Urothelium cell line (cell line): ENCODE results near the gene HP.
"Not testable (repeated sequence)": the region's sequence is repeated elsewhere in the genome, so short reads cannot be mapped to it uniquely, and the experiment has no call there.

Source experiments
- DNase-seq: peaks from one replicate; pipeline ENCODE4 v3.0.0; 2011; ENCODE audit warnings: low spot score, mixed read lengths
- FAIRE-seq: peaks from 2 replicates; lab custom pipeline; 2011; peaks lifted over from hg19 to GRCh38; lab: Jason Lieb, UNC

HP gene

DNA sequence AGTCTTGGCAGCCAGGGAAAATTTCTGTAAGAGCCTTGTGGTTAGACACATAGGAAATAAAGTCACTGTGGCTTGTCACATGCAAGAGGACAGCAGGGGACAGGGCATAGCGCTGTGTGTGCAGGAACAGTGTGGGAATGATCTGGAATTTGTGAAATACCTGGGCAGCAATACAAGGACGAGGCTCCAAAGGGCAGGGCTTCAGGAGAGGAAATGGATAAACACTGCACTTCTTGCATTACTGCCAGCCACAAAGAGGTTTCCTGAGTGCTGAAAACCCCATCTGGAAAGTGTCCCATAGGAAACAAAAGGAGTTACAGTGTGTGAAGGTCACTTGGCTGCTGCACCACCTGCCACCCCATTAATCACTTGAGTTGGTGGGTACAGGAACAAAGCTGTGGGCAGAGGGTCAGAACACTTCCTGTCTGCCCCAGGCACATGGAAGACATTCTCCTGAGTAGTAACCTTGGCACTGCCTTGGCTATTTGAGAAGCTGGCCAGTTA is 12.1 kb upstream of the HP start:
- no peak for FAIRE-seq

DNA sequence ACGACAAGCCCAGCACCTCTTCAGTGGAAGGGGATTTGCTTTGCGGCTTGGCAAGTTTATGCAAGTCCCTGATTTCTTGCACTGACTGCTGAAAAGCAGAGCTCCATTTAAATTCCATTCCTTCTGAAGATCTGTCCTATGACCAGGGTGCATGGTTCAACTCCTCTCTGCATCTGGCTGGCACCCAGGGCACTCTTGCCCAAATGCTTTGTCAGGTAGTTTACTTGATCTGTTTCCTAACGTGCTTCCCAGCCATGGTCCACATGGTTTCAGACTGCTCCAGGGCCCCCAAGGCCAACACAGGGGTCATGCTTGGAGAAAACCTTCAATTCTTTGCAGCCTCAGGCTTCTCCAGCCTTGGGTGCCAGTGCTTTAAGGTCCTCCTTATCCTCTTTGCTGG is 11.2 kb upstream of the HP start:
- DNase-seq, result no peak
- no peak for FAIRE-seq

More for the DNA sequence above, 12.1 kb upstream of the HP start:
- no peak for DNase-seq

DNA sequence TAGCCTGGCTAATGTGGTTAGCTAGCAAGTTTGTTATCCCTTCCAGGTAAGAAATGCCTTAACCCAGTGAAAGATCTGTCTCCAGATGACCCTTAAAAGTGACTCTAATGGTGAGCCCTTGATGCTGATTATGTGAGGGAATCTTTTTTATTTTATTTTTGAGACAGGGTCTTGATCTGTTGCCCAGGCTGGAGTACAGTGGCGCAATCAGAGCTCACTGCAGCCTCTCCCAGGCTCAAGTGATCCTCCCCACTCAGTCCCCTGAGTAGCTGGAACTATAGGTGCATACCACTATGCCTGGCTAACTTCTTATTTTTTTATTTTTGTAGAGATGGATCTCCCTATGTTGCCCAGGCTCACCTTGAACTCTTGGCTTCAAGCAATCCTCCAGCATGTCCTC is 10.8 kb upstream of the HP start:
- DNase-seq (no peak), FAIRE-seq (no peak)

DNA sequence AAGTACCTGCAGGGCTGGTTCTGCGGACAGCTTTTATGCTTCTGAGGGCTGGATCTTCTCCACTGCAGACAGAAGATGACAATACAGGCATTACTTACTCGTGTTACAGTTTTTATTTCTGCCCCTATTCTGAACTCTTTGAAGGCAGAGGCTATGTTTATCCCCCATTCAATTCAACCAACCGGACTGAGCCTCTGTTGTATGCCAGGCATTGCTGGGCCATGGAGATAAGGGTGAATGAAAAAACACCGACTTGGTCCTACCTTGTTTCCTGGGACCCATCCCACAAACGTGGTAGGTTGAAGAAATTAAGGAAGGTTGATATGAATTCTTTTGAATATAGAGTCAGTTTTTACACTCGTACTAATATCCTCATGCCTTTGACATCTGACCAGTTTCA is 10.0 kb upstream of the HP start:
- DNase-seq (no peak), FAIRE-seq (no peak)

DNA sequence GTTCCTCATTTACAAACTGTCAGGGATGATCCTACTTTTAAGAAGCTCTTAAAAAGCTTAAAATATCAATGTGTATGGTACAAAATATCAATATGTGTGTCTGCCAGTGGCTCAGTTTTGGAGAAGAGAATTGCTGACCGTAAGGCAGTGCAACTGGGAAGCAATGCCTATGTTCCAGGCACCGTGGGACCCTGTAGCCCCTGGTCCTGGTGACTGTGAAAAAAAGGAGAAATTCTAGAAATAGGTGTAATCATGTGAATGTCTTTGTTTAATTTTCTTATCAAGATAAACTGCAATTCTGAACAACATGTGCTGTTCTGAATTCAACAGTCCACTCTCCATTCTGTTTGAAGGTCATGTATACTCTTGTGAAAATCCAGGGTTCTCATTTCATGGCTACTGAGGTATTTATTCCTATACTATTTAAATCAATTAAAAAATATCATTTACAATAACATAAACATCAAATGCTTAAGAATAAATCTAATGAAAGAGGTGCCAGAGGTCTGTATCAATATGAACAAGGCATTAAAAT is 9.4 kb upstream of the HP start:
- no peak for DNase-seq
- FAIRE-seq, result no peak

DNA sequence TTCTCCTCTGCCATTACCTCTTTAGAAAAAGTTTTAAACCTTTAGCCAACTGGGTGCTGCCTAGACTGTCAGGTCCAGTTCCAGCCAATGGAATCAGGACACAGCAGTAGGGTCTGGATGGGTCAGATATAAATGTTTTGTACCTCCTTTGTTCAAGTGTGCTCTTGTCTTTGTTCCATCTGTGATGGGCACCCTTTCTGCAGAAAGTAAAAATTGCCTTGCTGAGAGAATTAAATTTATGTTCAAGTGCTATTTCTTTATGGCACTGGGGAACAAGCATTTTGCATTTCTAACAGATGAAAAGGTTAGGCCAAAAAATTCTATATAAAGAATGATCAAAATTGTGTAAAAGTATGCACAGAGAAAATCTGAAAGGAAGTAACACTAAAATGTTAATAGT is 5.2 kb upstream of the HP start:
- DNase-seq (no peak), FAIRE-seq (peak; percentile 23)

DNA sequence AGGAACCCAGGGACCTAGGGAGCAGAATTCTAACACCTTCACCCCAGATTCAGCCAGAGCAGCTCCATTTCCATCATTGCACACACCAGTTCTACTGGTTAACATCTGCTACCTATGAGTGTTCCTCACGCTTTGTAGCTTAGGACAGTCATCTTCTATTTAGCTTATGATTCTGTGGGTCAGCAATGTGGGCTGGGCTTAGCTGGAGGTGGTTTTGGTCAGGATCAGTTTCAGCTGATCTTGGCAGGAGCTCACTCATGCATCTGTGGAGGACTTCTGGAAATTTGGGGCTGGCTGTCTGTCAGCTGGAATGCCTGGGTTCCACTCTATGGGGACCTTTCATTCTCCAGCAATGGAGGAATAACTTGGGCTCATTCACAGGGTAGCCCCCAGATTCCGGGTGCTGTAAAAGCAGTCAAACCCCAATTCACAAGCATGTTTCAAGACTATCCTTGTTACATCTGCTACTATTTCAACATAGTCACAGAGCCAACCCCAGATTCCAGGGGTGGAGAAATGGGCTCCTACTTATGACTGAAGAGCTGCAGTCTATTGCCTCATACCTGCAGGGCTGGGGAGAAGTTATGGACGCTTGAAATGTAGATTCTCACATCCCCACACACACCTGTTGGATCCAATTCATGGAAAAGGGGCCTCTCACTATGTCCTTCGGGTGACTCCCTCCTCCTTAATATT is 3.4 kb upstream of the HP start:
- FAIRE-seq (no peak), DNase-seq (no peak)

DNA sequence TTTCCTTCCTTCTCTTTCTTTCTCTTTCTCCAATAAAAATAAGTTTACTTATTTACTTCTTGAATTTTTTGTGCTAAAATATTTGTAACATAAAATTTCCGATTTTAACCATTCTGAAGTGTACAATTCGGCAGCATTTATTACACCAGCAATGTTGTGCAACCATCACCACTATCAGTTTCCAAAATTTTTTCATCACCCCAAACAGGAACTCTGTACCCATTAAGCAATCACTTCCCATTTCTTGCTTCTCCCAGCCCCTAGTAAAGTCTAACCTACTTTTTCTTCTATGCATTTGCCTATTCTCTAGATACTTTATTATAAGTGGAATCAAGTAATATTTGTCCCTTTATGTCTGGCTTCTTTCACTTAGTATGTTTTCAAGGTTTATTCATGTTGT is 2.5 kb upstream of the HP start:
- FAIRE-seq, result no peak
- no peak for DNase-seq

DNA sequence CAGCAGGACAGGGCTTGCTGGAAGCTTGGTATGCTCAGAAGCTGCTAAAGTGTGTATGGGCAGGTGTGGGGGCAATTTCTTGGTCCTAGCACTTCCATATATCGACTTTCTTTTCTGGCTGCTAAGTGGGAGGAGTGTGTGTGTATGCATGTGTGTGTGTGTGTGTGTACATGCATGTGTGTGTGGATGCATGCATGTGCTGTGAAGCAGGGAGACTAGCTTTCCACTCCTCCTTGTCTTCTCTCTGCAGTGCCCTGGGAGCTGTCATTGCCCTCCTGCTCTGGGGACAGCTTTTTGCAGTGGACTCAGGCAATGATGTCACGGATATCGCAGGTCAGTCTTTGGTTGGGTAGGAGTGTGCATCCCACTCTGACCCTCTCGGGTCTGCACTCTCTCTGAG is 1.6 kb downstream of the HP start:
- no peak for DNase-seq
- FAIRE-seq, result no peak

DNA sequence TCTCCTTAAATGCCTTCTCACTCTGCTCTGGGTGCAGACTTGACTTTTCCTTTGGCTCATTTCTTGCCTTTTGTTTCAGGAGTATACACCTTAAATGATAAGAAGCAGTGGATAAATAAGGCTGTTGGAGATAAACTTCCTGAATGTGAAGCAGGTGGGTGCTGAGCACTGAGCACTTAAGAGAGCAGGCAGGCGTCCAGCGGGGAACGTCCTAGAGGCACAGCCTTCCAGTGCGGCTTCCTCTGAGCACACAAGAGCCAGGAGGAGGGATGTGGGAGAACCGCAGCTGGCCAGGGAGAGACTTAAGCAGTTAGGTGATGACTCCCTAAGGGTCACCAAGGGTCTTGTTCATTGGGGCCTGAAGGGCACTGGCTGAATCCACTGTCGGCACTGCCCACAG is 3.0 kb downstream of the HP start:
- DNase-seq, FAIRE-seq: not testable (repeated sequence)

DNA sequence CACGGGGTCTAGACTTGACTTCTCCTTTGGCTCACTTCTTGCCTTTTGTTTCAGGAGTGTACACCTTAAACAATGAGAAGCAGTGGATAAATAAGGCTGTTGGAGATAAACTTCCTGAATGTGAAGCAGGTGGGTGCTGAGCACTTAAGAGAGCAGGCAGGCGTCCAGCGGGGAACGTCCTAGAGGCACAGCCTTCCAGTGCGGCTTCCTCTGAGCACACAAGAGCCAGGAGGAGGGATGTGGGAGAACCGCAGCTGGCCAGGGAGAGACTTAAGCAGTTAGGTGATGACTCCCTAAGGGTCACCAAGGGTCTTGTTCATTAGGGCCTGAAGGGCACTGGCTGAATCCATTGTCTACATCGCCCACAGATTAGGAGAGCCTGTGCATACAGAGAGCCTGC is 4.8 kb downstream of the HP start:
- not testable (repeated sequence) for DNase-seq, FAIRE-seq

DNA sequence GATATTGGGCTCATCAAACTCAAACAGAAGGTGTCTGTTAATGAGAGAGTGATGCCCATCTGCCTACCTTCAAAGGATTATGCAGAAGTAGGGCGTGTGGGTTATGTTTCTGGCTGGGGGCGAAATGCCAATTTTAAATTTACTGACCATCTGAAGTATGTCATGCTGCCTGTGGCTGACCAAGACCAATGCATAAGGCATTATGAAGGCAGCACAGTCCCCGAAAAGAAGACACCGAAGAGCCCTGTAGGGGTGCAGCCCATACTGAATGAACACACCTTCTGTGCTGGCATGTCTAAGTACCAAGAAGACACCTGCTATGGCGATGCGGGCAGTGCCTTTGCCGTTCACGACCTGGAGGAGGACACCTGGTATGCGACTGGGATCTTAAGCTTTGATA is 6.1 kb downstream of the HP start:
- no peak for FAIRE-seq
- no peak for DNase-seq

DNA sequence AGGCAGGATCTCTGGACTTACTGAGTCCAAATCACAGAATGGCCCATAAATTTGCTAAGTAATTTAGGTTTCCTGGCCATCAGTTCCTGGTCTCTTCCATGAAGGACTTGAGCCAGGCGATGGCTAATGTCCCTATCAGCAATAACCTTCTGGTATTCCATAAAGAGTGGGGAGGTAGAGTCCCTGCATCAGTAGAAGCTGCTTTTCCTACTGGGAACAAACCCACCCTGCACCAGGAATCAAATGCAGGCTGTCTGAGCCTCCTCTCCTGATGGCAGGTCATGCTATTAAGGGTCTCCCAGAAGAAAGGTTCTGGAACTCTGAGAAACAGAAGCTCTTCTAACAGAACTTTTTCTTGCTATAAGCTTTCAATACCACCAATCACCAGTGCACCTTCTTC is 7.3 kb downstream of the HP start:
- DNase-seq (no peak), FAIRE-seq (no peak)

DNA sequence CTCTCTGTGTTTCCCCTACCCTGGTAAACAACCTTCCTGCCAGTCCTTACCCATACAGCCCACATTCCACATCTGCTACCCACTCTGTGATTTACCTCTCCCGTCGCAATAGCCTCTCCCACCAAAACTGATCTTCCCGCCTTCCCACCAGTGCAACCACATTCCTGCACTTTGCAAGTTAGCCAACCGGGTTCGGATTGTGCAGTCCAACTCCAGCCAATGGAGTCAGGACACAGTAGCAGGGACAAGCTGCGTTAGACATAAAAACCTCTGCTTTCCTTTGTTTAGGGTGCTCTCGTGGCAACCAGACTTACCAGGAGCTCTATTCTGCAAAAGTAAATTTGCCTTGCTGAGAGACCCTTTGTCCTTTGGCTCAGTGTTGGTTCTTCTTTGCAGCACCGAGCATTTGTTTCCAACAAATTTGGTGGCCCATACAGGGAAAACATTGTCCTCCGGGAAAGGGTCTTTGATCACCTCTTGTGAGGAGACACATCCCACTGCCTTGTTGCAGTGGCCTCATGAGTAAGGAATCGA is 10.1 kb downstream of the HP start:
- FAIRE-seq (no peak), DNase-seq (no peak)

DNA sequence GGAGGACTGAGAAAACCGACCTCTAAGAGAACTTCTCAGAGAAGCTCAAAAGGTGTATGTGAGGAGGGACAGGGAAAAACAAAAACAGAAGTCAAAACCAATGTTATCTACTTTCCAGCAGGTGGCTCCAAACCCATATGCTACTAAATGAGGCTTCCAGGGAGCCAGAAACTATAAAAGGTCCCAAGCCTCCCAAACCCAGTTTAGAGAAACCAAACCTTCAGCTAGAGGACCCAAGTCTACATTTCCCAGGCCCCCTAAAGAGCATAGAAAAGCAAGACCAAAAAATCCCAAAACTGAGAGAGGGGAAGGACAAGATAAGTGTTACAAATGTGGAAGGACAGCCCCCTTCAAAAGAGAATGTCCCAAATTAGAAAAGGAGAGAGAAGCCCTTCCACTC is 12.4 kb downstream of the HP start:
- DNase-seq, result peak; percentile 31
- no peak for FAIRE-seq

DNA sequence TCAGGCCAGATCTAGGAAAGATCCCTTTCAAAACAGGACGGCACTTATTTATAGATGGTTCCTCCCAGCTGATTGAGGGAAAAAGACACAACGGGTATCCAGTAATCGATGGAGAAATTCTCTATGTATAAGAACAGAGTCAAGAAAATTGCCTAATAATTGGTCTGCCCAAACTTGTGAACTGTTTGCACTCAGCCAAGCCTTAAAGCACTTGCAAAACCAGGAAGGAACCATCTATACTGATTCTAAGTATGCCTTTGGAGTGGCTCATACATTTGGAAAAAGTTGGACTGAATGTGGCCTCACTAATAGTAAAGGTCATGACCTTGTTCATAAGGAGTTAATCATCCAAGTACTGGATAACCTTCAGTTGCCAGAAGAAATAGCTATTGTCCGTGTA is 14.6 kb downstream of the HP start:
- FAIRE-seq (no peak), DNase-seq (no peak)

DNA sequence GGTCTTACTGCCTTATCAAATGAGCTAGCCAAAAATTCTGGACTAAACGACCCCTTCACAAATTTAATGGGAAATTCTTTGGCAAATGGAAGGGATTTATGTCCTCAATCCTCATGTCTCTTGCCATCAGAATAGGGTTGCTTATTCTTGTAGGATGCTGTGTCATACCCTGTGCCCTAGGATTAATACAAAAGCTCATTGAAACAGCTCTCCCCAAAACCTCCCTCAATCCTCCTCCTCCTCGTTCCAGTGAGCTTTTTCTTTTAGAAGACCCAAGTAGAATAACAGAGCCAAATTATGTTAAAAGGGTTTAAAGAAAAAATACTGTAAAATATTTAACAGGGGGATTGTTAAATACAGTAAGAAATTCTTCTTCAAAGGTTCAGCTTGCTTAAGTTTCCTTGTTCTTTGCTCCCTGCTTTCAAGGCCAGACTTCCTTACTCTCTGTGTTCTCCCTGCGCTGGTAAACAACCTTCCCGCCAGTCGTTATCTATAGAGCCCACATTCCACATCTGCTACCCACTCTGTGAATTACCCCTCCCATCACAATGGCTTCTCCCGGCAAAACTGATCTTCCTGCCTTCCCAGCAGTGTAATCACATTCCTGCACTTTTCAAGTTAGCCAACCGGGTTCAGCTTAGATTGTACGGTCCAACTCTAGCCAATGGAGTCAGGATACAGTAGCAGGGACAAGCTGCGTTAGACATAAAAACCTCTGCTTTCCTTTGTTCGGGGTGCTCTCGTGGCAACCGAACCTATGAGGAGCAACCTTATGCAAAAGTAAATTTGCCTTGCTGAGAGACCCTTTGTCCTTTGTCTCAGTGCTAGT is 18.4 kb downstream of the HP start:
- FAIRE-seq (no peak), DNase-seq (no peak)

DNA sequence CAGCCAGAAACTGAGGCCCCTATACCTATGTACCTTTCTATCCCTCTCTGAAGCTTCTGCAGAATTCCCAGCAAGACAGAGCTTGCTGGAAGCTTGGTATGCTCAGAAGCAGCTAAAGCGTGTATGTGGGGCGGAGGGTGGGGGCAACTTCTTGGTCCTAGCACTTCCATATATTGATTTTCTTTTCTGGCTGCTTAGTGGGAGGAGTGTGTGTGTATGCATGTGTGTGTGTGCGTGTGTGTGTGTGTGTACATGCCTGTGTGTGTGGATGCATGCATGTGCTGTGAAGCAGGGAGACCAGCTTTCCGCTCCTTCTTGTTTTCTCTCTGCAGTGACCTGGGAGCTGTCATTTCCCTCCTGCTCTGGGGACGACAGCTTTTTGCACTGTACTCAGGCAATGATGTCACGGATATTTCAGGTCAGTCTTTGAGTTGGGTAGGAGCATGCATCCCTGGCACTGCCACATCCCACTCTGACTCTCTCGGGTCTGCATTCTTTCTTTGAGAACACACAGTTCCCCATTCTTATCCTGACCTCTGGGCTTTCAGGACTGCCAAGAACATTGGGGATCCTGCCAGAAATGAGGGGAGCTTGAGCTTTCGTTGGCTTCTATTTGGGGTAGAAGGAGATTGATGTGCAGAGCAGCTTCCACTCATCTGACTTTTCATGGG is 19.4 kb downstream of the HP start:
- FAIRE-seq (no peak), DNase-seq (no peak)

DNA sequence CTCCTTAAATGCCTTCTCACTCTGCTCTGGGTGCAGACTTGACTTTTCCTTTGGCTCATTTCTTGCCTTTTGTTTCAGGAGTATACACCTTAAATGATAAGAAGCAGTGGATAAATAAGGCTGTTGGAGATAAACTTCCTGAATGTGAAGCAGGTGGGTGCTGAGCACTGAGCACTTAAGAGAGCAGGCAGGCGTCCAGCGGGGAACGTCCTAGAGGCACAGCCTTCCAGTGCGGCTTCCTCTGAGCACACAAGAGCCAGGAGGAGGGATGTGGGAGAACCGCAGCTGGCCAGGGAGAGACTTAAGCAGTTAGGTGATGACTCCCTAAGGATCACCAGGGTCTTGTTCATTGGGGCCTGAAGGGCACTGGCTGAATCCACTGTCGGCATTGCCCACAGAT is 20.8 kb downstream of the HP start:
- DNase-seq, FAIRE-seq: not testable (repeated sequence)

DNA sequence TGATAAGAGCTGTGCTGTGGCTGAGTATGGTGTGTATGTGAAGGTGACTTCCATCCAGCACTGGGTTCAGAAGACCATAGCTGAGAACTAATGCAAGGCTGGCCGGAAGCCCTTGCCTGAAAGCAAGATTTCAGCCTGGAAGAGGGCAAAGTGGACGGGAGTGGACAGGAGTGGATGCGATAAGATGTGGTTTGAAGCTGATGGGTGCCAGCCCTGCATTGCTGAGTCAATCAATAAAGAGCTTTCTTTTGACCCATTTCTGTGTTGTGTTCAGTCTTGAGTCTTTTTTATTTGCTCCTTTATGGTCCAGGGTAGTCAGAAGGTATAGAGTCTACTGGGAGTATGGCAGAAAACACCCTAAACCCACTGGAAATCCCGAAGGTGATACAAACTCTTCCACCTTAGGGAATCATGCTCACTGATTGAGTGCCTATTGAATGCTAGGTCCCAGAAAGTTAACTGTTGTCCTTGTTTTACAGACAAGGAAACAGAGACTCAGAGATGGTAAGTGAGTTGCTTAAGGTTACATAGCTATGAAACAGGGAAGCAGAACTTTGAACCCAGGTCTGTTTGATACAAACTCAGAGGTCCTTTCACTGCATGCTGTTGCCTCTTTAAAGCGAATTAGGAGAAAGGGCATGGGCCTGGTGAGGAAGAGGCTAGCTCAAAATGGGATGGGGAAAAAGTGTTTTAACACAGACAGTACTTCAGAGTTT is 22.8 kb downstream of the HP start:
- not testable (repeated sequence) for FAIRE-seq, DNase-seq
